HL-60 (cell line): ENCODE measurements around the gene WDR70.
"Not testable (repeated sequence)": the region's sequence is repeated elsewhere in the genome, so short reads cannot be mapped to it uniquely, and the experiment has no call there.

Experiments used
- DNase-seq, 2 experiments: peaks; one replicate each; pipeline ENCODE4 v3.0.0-alpha.2; 2010 to 2020; ENCODE audit warnings: low read depth in 1 of 2, low spot score in 1 of 2
- H3K27ac ChIP-seq: fragments of 250-450 bp; sonication (Bioruptor Pico); replicated peaks from 2 replicates; pipeline ENCODE4 v1.5.1; 2020; ENCODE audit warnings: mild to moderate bottlenecking, moderate library complexity
- H3K27me3 ChIP-seq: fragments of 250-450 bp; sonication (Bioruptor Pico); 2 replicates; pipeline ENCODE4 v1.5.1; 2021; ENCODE audit warnings: mild to moderate bottlenecking, moderate library complexity; ENCODE audit not compliant: insufficient read depth, poor library complexity, severe bottlenecking
- H3K4me3 ChIP-seq: replicated peaks from 2 replicates; pipeline ENCODE4 v1.5.1; 2011; ENCODE audit warnings: mild to moderate bottlenecking, control low read depth, low read length; ENCODE audit not compliant: insufficient read depth
- GABPA ChIP-seq: IDR thresholded peaks from 2 replicates; pipeline ENCODE4 v1.6.1; 2012; ENCODE audit warnings: low read depth
- POLR2AphosphoS5 ChIP-seq: IDR thresholded peaks from 2 replicates; pipeline ENCODE4 v1.6.1; 2012; ENCODE audit warnings: low read depth
- REST ChIP-seq: IDR thresholded peaks from 2 replicates; pipeline ENCODE4 v1.6.1; 2012; ENCODE audit warnings: low read depth; ENCODE audit not compliant: insufficient replicate concordance
- SPI1 ChIP-seq: IDR thresholded peaks from 2 replicates; pipeline ENCODE4 v1.6.1; 2012; ENCODE audit warnings: low read depth, mild to moderate bottlenecking, borderline replicate concordance
- TF ChIP-seq, protein P1 (sequence below): IDR thresholded peaks from one replicate; pipeline ENCODE4 v1.5.1; 2011; ENCODE audit warnings: low read length, control low read depth, inconsistent platforms; ENCODE audit not compliant: insufficient read depth

The WDR70 gene

DNA sequence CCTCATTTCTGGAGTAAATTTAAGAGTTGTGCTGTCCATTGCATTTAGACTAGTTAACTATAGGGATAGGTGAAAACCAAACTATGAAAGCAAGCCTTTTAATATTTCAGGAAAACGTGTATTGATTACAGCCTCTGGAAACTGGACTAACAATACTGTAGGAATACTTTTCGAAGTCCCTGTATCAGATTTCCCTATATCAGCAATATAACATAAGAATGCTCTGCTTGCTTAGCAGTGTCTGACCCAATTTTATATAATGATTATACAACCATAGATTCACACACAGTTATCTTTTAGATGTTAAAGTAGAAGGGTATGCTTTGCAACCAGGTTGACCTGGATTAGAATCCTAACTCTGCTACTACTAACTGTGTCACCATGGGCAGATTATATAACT is 203.1 kb downstream of the WDR70 start:
- Histone ChIP-seq H3K27me3 (no peaks in the 10 kb centered on the region), H3K4me3 (no peak overlapping the region), H3K27ac (no peak overlapping the region)
- TF ChIP-seq, protein P1, sequence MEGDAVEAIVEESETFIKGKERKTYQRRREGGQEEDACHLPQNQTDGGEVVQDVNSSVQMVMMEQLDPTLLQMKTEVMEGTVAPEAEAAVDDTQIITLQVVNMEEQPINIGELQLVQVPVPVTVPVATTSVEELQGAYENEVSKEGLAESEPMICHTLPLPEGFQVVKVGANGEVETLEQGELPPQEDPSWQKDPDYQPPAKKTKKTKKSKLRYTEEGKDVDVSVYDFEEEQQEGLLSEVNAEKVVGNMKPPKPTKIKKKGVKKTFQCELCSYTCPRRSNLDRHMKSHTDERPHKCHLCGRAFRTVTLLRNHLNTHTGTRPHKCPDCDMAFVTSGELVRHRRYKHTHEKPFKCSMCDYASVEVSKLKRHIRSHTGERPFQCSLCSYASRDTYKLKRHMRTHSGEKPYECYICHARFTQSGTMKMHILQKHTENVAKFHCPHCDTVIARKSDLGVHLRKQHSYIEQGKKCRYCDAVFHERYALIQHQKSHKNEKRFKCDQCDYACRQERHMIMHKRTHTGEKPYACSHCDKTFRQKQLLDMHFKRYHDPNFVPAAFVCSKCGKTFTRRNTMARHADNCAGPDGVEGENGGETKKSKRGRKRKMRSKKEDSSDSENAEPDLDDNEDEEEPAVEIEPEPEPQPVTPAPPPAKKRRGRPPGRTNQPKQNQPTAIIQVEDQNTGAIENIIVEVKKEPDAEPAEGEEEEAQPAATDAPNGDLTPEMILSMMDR = no peak
- no peak for TF ChIP-seq SPI1
- no peak for TF ChIP-seq POLR2AphosphoS5
- no peak for TF ChIP-seq GABPA
- TF ChIP-seq REST = no peak
- no peak for DNase-seq

DNA sequence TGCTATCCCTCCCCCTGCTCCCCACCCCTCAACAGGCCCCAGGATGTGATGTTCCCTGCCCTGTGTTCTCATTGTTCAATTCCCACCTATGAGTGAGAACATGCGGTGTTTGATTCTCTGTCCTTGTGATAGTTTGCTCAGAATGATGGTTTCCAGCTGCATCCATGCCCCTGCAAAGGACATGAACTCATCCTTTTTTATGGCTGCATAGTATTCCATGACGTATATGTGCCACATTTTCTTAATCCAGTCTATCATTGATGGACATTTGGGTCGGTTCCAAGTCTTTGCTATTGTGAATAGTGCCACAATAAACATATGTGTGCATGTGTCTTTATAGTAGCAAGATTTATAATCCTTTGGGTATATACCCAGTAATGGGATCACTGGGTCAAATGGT is 214.2 kb downstream of the WDR70 start:
- H3K27ac ChIP-seq, H3K4me3 ChIP-seq, H3K27me3 ChIP-seq, DNase-seq: not testable (repeated sequence)

DNA sequence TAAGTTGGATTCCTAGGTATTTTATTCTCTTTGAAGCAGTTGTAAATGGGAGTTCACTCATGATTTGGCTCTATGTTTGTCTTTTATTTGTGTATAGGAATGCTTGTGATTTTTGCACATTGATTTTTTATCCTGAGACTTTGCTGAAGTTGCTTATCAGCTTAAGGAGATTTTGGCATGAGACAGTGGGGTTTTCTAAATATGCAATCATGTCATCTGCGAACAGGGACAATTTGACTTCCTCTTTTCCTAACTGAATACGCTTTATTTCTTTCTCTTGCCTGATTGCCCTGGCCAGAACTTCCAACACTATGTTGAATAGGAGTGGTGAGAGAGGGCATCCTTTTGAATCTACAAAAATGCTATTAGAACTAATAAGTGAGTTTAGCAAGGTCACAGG is 215.7 kb downstream of the WDR70 start:
- not testable (repeated sequence) for H3K27ac ChIP-seq, H3K27me3 ChIP-seq, H3K4me3 ChIP-seq
- peak in 1 of 2 experiments; percentile 3 for DNase-seq
- TF ChIP-seq SPI1 = peak; percentile 74

GRCh38 chr5:37598733-37599132 is 219.6 kb downstream of the WDR70 start:
- no peak for DNase-seq
- H3K4me3 ChIP-seq = no peak overlapping the region
- no peaks in the 10 kb centered on the region for H3K27me3 ChIP-seq
- H3K27ac ChIP-seq = no peak overlapping the region
- TF ChIP-seq REST (no peak), GABPA (no peak), POLR2AphosphoS5 (no peak), SPI1 (no peak)
- TF ChIP-seq, protein P1 = no peak

GRCh38 chr5:37601163-37601562 is 222.0 kb downstream of the WDR70 start:
- no peak for DNase-seq
- TF ChIP-seq, protein P1 = no peak
- TF ChIP-seq SPI1 (no peak), GABPA (no peak), REST (no peak), POLR2AphosphoS5 (no peak)
- H3K27ac ChIP-seq = no peak overlapping the region
- H3K27me3 ChIP-seq = no peaks in the 10 kb centered on the region
- no peak overlapping the region for H3K4me3 ChIP-seq
